Left lung (tissue), 14 donors: ENCODE measurements around the gene HMCES. TPM values are rescaled to one million over a fixed set of nuclear protein-coding genes. Genes with fewer than 3 reads are reported as not detected.
A peak's percentile ranks its signal among the peaks of the same experiment; 100 is the strongest.

ENCODE experiments used
- ATAC-seq: fragments of 200-7000 bp; cut with Tn5 transposase; one replicate; pipeline ENCODE4 v1.9.1; 2020; ENCODE audit warnings: moderate library complexity
- DNase-seq, 4 donors: peaks; one replicate each; pipeline ENCODE4 v3.0.0-alpha.2; 2013 to 2020
- H3K27ac ChIP-seq, 2 donors: fragments of 200-600 bp; sonication (generic) in 1 of 2; one replicate each; pipeline versions ENCODE4 v1.5.0 to v1.8.0; 2020 to 2021
- H3K27me3 ChIP-seq, 2 donors: fragments of 200-600 bp; sonication (generic) in 1 of 2; one replicate each; pipeline versions ENCODE4 v1.5.0 to v1.8.0; 2020 to 2021
- H3K36me3 ChIP-seq, 2 donors: fragments of 200-600 bp; sonication (generic) in 1 of 2; one replicate each; pipeline versions ENCODE4 v1.5.0 to v1.8.0; 2020 to 2021
- H3K4me1 ChIP-seq, 2 donors: fragments of 200-600 bp; one replicate each; pipeline ENCODE4 v1.8.0; 2021
- H3K4me3 ChIP-seq, 2 donors: fragments of 200-600 bp; sonication (generic) in 1 of 2; one replicate each; pipeline versions ENCODE4 v1.5.0 to v1.8.0; 2020 to 2021; ENCODE audit warnings: mild to moderate bottlenecking in 1 of 2
- H3K9me3 ChIP-seq, 2 donors: fragments of 200-600 bp; sonication (generic) in 1 of 2; one replicate each; pipeline versions ENCODE4 v1.5.0 to v1.8.0; 2020 to 2021
- CTCF ChIP-seq, 2 donors: fragments of 200-600 bp; sonication (generic) in 1 of 2; IDR thresholded peaks; one replicate each; pipeline versions ENCODE4 v1.5.0 to v1.8.0; 2021; ENCODE audit warnings: antibody characterized with exemption in 2 of 2
- intact Hi-C, 2 donors: fragments of 100-400 bp; cut with DNase I; formaldehyde crosslinking; loops; one replicate each; pipeline versions ENCODE4 v1.11.2 to v1.14.2; 2022
- long read RNA-seq, 12 donors: library from polyadenylated mRNA in 2 of 12; unstranded in 2 of 12; transcript quantifications; one replicate each; pipeline ENCODE4 v2.0.0 and lab custom pipeline, GENCODE V29; 2019 to 2026
- polyA plus RNA-seq, 6 donors: library from polyadenylated mRNA; unstranded; fragments of 120-200 nt; gene quantifications; one replicate each; pipeline ENCODE4 v1.2.1, GENCODE V29; 2013; ENCODE audit not compliant: insufficient read length in 6 of 6
- total RNA-seq, 2 donors: library from RNA; stranded (reverse); fragmentation: NEBNext Ultra II Directional; extraction: Animal tissue kit (Norgen Biotek cat#: 25700); gene quantifications; one replicate each; pipeline ENCODE4 v1.2.1, GENCODE V29; 2021
- donor health status: DM: no; HTN: yes; CAD: no.
- donor health status: DM: no; HTN: no; CAD: no.

The HMCES gene
- total RNA-seq = 10 to 100 TPM; 32.9 to 34.9 TPM
- 10 to 100 TPM; 39.6 to 51.0 (median 46.7) TPM for polyA plus RNA-seq
- long read RNA-seq, donor 1, transcript HMCES-201 (7 exons, 2,515 nt) = major isoform, 9 of 30 reads
- long read RNA-seq, donor 1, transcript HMCES-204 (7 exons, 1,952 nt) = minor isoform, 8 of 30 reads
- long read RNA-seq, donor 1, partial matches to known transcripts = 11 of 30 reads
- long read RNA-seq, donor 1, other reads (novel, unspliced or antisense) = 0 of 30 reads
- long read RNA-seq, donor 2, partial matches to known transcripts = 7 of 13 reads
- long read RNA-seq, donor 2, other reads (novel, unspliced or antisense) = 0 of 13 reads
- long read RNA-seq, donor 3, transcript HMCES-204 (7 exons, 1,952 nt) = major isoform, 5 of 20 reads
- long read RNA-seq, donor 3, partial matches to known transcripts = 10 of 20 reads
- long read RNA-seq, donor 3, other reads (novel, unspliced or antisense) = 0 of 20 reads
- long read RNA-seq, donor 4, transcript HMCES-201 (7 exons, 2,515 nt) = major isoform, 17 of 20 reads
- long read RNA-seq, donor 4, partial matches to known transcripts = 2 of 20 reads
- long read RNA-seq, donor 4, other reads (novel, unspliced or antisense) = 0 of 20 reads
- long read RNA-seq, donor 5, transcript HMCES-201 (7 exons, 2,515 nt) = major isoform, 6 of 566 reads
- long read RNA-seq, donor 5, partial matches to known transcripts = 556 of 566 reads
- long read RNA-seq, donor 5, other reads (novel, unspliced or antisense) = 0 of 566 reads
- long read RNA-seq, donor 6, transcript HMCES-201 (7 exons, 2,515 nt) = major isoform, 6 of 16 reads
- long read RNA-seq, donor 6, partial matches to known transcripts = 6 of 16 reads
- long read RNA-seq, donor 6, other reads (novel, unspliced or antisense) = 0 of 16 reads
- long read RNA-seq, donor 7, partial matches to known transcripts = 14 of 21 reads
- long read RNA-seq, donor 7, other reads (novel, unspliced or antisense) = 0 of 21 reads
- long read RNA-seq, donor 8, transcript HMCES-201 (7 exons, 2,515 nt) = major isoform, 7 of 34 reads
- long read RNA-seq, donor 8, transcript HMCES-204 (7 exons, 1,952 nt) = minor isoform, 6 of 34 reads
- long read RNA-seq, donor 8, partial matches to known transcripts = 19 of 34 reads
- long read RNA-seq, donor 8, other reads (novel, unspliced or antisense) = 0 of 34 reads
- long read RNA-seq, donor 9 = 0 reads
- long read RNA-seq, donor 10, transcript HMCES-201 (7 exons, 2,515 nt) = major isoform, 8 of 12 reads
- long read RNA-seq, donor 10, partial matches to known transcripts = 2 of 12 reads
- long read RNA-seq, donor 10, other reads (novel, unspliced or antisense) = 1 of 12 reads
- long read RNA-seq, donor 11, transcript HMCES-201 (7 exons, 2,515 nt) = major isoform, 7 of 14 reads
- long read RNA-seq, donor 11, partial matches to known transcripts = 6 of 14 reads
- long read RNA-seq, donor 11, other reads (novel, unspliced or antisense) = 0 of 14 reads
- long read RNA-seq, donor 12, transcript HMCES-201 (7 exons, 2,515 nt) = major isoform, 7 of 20 reads
- long read RNA-seq, donor 12, partial matches to known transcripts = 10 of 20 reads
- long read RNA-seq, donor 12, other reads (novel, unspliced or antisense) = 0 of 20 reads

- Histone ChIP-seq H3K27me3 (no peaks in the 10 kb centered on the region), H3K4me1 (peaks cover 10 to 47% of the 10 kb centered on the region in 2 donors), H3K36me3 (peaks cover 0 to 44% of the 10 kb centered on the region in 2 donors), H3K4me3 (peak within 1 kb of the TSS; percentile 81 to 86), H3K27ac (peak within 1 kb of the TSS; percentile 88 to 89), H3K9me3 (no peaks in the 10 kb centered on the region)
- ATAC-seq (peak; percentile 97), DNase-seq (peak; percentile 93 to 100 (median 96))
- TF ChIP-seq CTCF (IDR thresholded peaks at IDR 0.05) = no peak
- intact Hi-C loops = no loop called here
Observed at GRCh38 chr3:129278439-129278965, at the start of gene HMCES. Gene HMCES (plus strand): TSS chr3:129278870. CDS start chr3:129279733, 863 bp downstream.

GRCh38 chr3:129228891-129229585 lies 49.6 kb upstream of the HMCES start:
- DNase-seq (peak in 1 of 4 donors; percentile 44), ATAC-seq (no peak)
- intact Hi-C loops = no loop called here
- H3K4me3 ChIP-seq = no peak overlapping the region
- TF ChIP-seq CTCF (IDR thresholded peaks at IDR 0.05) = no peak
- peaks cover 3 to 89% of the 10 kb centered on the region in 2 donors for H3K4me1 ChIP-seq
- no peaks in the 10 kb centered on the region for H3K9me3 ChIP-seq
- H3K27ac ChIP-seq = peak overlapping the region; percentile 77 to 94
- H3K36me3 ChIP-seq = no peaks in the 10 kb centered on the region
- no peaks in the 10 kb centered on the region for H3K27me3 ChIP-seq

- Histone ChIP-seq H3K36me3 (no peaks in the 10 kb centered on the region), H3K4me3 (peak overlapping the region in 1 of 2 donors; percentile 10), H3K27me3 (no peaks in the 10 kb centered on the region), H3K4me1 (peaks cover 3 to 89% of the 10 kb centered on the region in 2 donors), H3K9me3 (no peaks in the 10 kb centered on the region), H3K27ac (peak overlapping the region; percentile 69 to 94)
- DNase-seq = peak in 1 of 4 donors; percentile 59
- peak; percentile 62 for ATAC-seq
- no peak for TF ChIP-seq CTCF (IDR thresholded peaks at IDR 0.05)
- intact Hi-C loops = no loop called here
Observed at GRCh38 chr3:129230311-129231019, 48.2 kb upstream of the HMCES start.
